ENCODE data around the gene GLP1R. TPM values are rescaled to one million over a fixed set of nuclear protein-coding genes. Genes with fewer than 3 reads are reported as not detected.

GLP1R gene
- total RNA-seq, 1 donor from 2014 or later = not detected

GRCh38 chr6:39102071-39102820, 53.7 kb downstream of the GLP1R start:
- Mint-ChIP-seq H3K36me3 (ENCODE audit: unreplicated experiment) (peaks cover 20% of the 10 kb centered on the region), H3K27me3 (ENCODE audit: unreplicated experiment) (no peaks in the 10 kb centered on the region), H3K4me3 (ENCODE audit: unreplicated experiment) (no peak overlapping the region), H3K9me3 (ENCODE audit: unreplicated experiment) (no peaks in the 10 kb centered on the region), H3K27ac (ENCODE audit: unreplicated experiment) (no peak overlapping the region), H3K4me1 (ENCODE audit: unreplicated experiment) (no peaks in the 10 kb centered on the region)
- TF ChIP-seq CTCF (IDR thresholded peaks at IDR 0.05) = no peak
- no peak for DNase-seq (ENCODE audit: extremely low spot score, unreplicated experiment)

GRCh38 chr6:39102821-39103136, 54.2 kb downstream of the GLP1R start:
- Mint-ChIP-seq H3K9me3 (ENCODE audit: unreplicated experiment) (no peaks in the 10 kb centered on the region), H3K4me3 (ENCODE audit: unreplicated experiment) (no peak overlapping the region), H3K27ac (ENCODE audit: unreplicated experiment) (no peak overlapping the region), H3K36me3 (ENCODE audit: unreplicated experiment) (peaks cover 20% of the 10 kb centered on the region), H3K4me1 (ENCODE audit: unreplicated experiment) (no peaks in the 10 kb centered on the region), H3K27me3 (ENCODE audit: unreplicated experiment) (no peaks in the 10 kb centered on the region)
- DNase-seq (ENCODE audit: extremely low spot score, unreplicated experiment) = no peak
- TF ChIP-seq CTCF (IDR thresholded peaks at IDR 0.05) = no peak

GRCh38 chr6:39104528-39104927, 55.9 kb downstream of the GLP1R start:
- no peak overlapping the region for H3K27ac Mint-ChIP-seq (ENCODE audit: unreplicated experiment)
- TF ChIP-seq CTCF (IDR thresholded peaks at IDR 0.05) = no peak
- H3K36me3 Mint-ChIP-seq (ENCODE audit: unreplicated experiment) = peaks cover 27% of the 10 kb centered on the region
- no peak for DNase-seq (ENCODE audit: extremely low spot score, unreplicated experiment)
- no peaks in the 10 kb centered on the region for H3K27me3 Mint-ChIP-seq (ENCODE audit: unreplicated experiment)
- no peak overlapping the region for H3K4me3 Mint-ChIP-seq (ENCODE audit: unreplicated experiment)
- no peaks in the 10 kb centered on the region for H3K4me1 Mint-ChIP-seq (ENCODE audit: unreplicated experiment)
- H3K9me3 Mint-ChIP-seq (ENCODE audit: unreplicated experiment) = no peaks in the 10 kb centered on the region

- Mint-ChIP-seq H3K4me1 (ENCODE audit: unreplicated experiment) (no peaks in the 10 kb centered on the region), H3K9me3 (ENCODE audit: unreplicated experiment) (no peaks in the 10 kb centered on the region), H3K4me3 (ENCODE audit: unreplicated experiment) (no peak overlapping the region), H3K36me3 (ENCODE audit: unreplicated experiment) (peaks cover 41% of the 10 kb centered on the region), H3K27me3 (ENCODE audit: unreplicated experiment) (no peaks in the 10 kb centered on the region), H3K27ac (ENCODE audit: unreplicated experiment) (no peak overlapping the region)
- TF ChIP-seq CTCF (IDR thresholded peaks at IDR 0.05) = no peak
- DNase-seq (ENCODE audit: extremely low spot score, unreplicated experiment) = no peak
Observed at GRCh38 chr6:39107034-39107433, 58.5 kb downstream of the GLP1R start.

- Mint-ChIP-seq H3K4me1 (ENCODE audit: unreplicated experiment) (no peaks in the 10 kb centered on the region), H3K4me3 (ENCODE audit: unreplicated experiment) (no peak overlapping the region), H3K27ac (ENCODE audit: unreplicated experiment) (no peak overlapping the region), H3K36me3 (ENCODE audit: unreplicated experiment) (peaks cover 47% of the 10 kb centered on the region), H3K27me3 (ENCODE audit: unreplicated experiment) (no peaks in the 10 kb centered on the region), H3K9me3 (ENCODE audit: unreplicated experiment) (no peaks in the 10 kb centered on the region)
- TF ChIP-seq CTCF (IDR thresholded peaks at IDR 0.05) = no peak
- no peak for DNase-seq (ENCODE audit: extremely low spot score, unreplicated experiment)
Observed at GRCh38 chr6:39107641-39108040, 59.1 kb downstream of the GLP1R start.

Data from osteocyte (in vitro differentiated cells).